ENCODE results near the gene DYSF.

DNA sequence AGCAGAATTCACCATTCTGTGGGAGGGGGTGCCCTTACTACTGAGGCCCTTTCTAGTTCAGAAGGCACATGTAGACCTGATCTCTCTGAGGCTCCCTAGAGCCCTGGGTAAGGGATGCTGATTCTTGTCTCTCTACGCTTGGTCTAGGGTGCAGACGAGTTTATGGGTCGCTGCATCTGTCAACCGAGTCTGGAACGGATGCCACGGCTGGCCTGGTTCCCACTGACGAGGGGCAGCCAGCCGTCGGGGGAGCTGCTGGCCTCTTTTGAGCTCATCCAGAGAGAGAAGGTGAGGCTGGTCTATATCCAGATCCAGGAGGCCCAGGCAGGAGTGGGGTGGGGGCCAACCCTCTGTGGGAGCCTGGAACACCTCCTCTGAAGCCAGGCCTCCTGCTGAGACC is 147.2 kb downstream of the DYSF start:
- no peak for TF ChIP-seq EZH2 (IDR thresholded peaks at IDR 0.05; ENCODE audit: borderline replicate concordance, low read depth, low read length, severe bottlenecking)
- TF ChIP-seq, protein P1, sequence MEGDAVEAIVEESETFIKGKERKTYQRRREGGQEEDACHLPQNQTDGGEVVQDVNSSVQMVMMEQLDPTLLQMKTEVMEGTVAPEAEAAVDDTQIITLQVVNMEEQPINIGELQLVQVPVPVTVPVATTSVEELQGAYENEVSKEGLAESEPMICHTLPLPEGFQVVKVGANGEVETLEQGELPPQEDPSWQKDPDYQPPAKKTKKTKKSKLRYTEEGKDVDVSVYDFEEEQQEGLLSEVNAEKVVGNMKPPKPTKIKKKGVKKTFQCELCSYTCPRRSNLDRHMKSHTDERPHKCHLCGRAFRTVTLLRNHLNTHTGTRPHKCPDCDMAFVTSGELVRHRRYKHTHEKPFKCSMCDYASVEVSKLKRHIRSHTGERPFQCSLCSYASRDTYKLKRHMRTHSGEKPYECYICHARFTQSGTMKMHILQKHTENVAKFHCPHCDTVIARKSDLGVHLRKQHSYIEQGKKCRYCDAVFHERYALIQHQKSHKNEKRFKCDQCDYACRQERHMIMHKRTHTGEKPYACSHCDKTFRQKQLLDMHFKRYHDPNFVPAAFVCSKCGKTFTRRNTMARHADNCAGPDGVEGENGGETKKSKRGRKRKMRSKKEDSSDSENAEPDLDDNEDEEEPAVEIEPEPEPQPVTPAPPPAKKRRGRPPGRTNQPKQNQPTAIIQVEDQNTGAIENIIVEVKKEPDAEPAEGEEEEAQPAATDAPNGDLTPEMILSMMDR (IDR thresholded peaks at IDR 0.05; ENCODE audit: extremely low read depth in 1 of 2, insufficient read depth in 1 of 2, low read depth in 1 of 2, low read length in 2 of 2), result no peak
- no peak for TF ChIP-seq POLR2AphosphoS5 (IDR thresholded peaks at IDR 0.05; ENCODE audit: insufficient read depth, low read depth, low read length)
- TF ChIP-seq POLR2A (IDR thresholded peaks at IDR 0.05; ENCODE audit: low read depth, low read length), result no peak
- TF ChIP-seq, protein P2, sequence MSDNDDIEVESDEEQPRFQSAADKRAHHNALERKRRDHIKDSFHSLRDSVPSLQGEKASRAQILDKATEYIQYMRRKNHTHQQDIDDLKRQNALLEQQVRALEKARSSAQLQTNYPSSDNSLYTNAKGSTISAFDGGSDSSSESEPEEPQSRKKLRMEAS (IDR thresholded peaks at IDR 0.05; ENCODE audit: insufficient read depth, insufficient read length), result no peak
- no peak for TF ChIP-seq JUN (IDR thresholded peaks at IDR 0.05; ENCODE audit: borderline replicate concordance, insufficient read depth, insufficient read length, low read depth)
- no peak for TF ChIP-seq GATA2 (IDR thresholded peaks at IDR 0.05; ENCODE audit: insufficient read depth, insufficient read length, low read depth, low read length)
- TF ChIP-seq FOS (IDR thresholded peaks at IDR 0.05; ENCODE audit: borderline replicate concordance, insufficient read depth, low read length), result no peak
- TF ChIP-seq MYC (IDR thresholded peaks at IDR 0.05; ENCODE audit: low read depth, low read length), result no peak

Measured in endothelial cell of umbilical vein (primary cell).